ENCODE results near the gene TAOK1.
"Not testable (repeated sequence)": the region's sequence is repeated elsewhere in the genome, so short reads cannot be mapped to it uniquely, and the experiment has no call there.

The TAOK1 gene

GRCh38 chr17:29449865-29450671, 59.9 kb downstream of the TAOK1 start:
- DNase-seq, result no peak

- DNase-seq, result no peak
Measured at GRCh38 chr17:29451121-29451742, 61.1 kb downstream of the TAOK1 start.

GRCh38 chr17:29458066-29458465, 67.9 kb downstream of the TAOK1 start:
- no peak for DNase-seq

- DNase-seq, result no peak
Measured at GRCh38 chr17:29461483-29462206, 71.5 kb downstream of the TAOK1 start.

- DNase-seq, result no peak
Measured at GRCh38 chr17:29469276-29469675, 79.1 kb downstream of the TAOK1 start.

GRCh38 chr17:29473437-29473836, 83.3 kb downstream of the TAOK1 start:
- DNase-seq, result not testable (repeated sequence)

- no peak for DNase-seq
Measured at GRCh38 chr17:29474297-29474696, 84.1 kb downstream of the TAOK1 start.

GRCh38 chr17:29475891-29476290, 85.7 kb downstream of the TAOK1 start:
- no peak for DNase-seq

- not testable (repeated sequence) for DNase-seq
Measured at GRCh38 chr17:29480249-29480928, 90.2 kb downstream of the TAOK1 start.

- DNase-seq, result no peak
Measured at GRCh38 chr17:29483503-29483902, 93.3 kb downstream of the TAOK1 start.

GRCh38 chr17:29495011-29495410, 104.8 kb downstream of the TAOK1 start:
- no peak for DNase-seq

GRCh38 chr17:29504711-29505110, 114.5 kb downstream of the TAOK1 start:
- no peak for DNase-seq

GRCh38 chr17:29505836-29506235, 115.7 kb downstream of the TAOK1 start:
- DNase-seq, result no peak

GRCh38 chr17:29510953-29511352, 120.8 kb downstream of the TAOK1 start:
- no peak for DNase-seq

GRCh38 chr17:29514792-29515191, 124.6 kb downstream of the TAOK1 start:
- DNase-seq, result no peak

- DNase-seq, result no peak
Measured at GRCh38 chr17:29518359-29518758, 128.2 kb downstream of the TAOK1 start.

- DNase-seq, result no peak
Measured at GRCh38 chr17:29524692-29525091, 134.5 kb downstream of the TAOK1 start.

- no peak for DNase-seq
Measured at GRCh38 chr17:29526322-29526721, 136.2 kb downstream of the TAOK1 start.

- no peak for DNase-seq
Measured at GRCh38 chr17:29533976-29534375, 143.8 kb downstream of the TAOK1 start.

- DNase-seq, result no peak
Measured at GRCh38 chr17:29544066-29544465, 153.9 kb downstream of the TAOK1 start.

- no peak for DNase-seq
Measured at GRCh38 chr17:29546085-29546484, 155.9 kb downstream of the TAOK1 start.

- DNase-seq, result no peak
Measured at GRCh38 chr17:29546830-29547229, 156.7 kb downstream of the TAOK1 start.

Measured in stimulated activated CD4-positive, alpha-beta T cell treated with anti-CD3 and anti-CD28 coated beads, Interleukin-4, amount 100 ng/mL, for 24 hours (primary cell).